HG03354 (cell line): ENCODE results near the gene WNT7B.

Experiments
- ATAC-seq: cut with Tn5 transposase; IDR thresholded peaks from one replicate; pipeline ENCODE4 v1.9.1; 2021; ENCODE audit warnings: mild to moderate bottlenecking; ENCODE audit not compliant: unreplicated experiment, poor library complexity, severe bottlenecking

WNT7B gene

GRCh38 chr22:45917146-45917545 lies 59.8 kb downstream of the WNT7B start:
- ATAC-seq: no peak

GRCh38 chr22:45916515-45916914 lies 60.4 kb downstream of the WNT7B start:
- ATAC-seq: no peak

GRCh38 chr22:45915841-45916240 lies 61.1 kb downstream of the WNT7B start:
- no peak for ATAC-seq

GRCh38 chr22:45915151-45915550 lies 61.8 kb downstream of the WNT7B start:
- ATAC-seq: no peak

- no peak for ATAC-seq
Measured at GRCh38 chr22:45914309-45914708, 62.7 kb downstream of the WNT7B start.

GRCh38 chr22:45912910-45913309 lies 64.1 kb downstream of the WNT7B start:
- ATAC-seq: no peak

- ATAC-seq: no peak
Measured at GRCh38 chr22:45911601-45912271, 65.2 kb downstream of the WNT7B start.

GRCh38 chr22:45910928-45911467 lies 66.0 kb downstream of the WNT7B start:
- ATAC-seq: no peak

- no peak for ATAC-seq
Measured at GRCh38 chr22:45908961-45909360, 68.0 kb downstream of the WNT7B start.

GRCh38 chr22:45907996-45908395 lies 69.0 kb downstream of the WNT7B start:
- no peak for ATAC-seq

- ATAC-seq: no peak
Measured at GRCh38 chr22:45907378-45907777, 69.6 kb downstream of the WNT7B start.

GRCh38 chr22:45906946-45907345 lies 70.0 kb downstream of the WNT7B start:
- no peak for ATAC-seq

GRCh38 chr22:45905924-45906865 lies 70.8 kb downstream of the WNT7B start:
- no peak for ATAC-seq

- no peak for ATAC-seq
Measured at GRCh38 chr22:45905326-45905923, 71.5 kb downstream of the WNT7B start.

GRCh38 chr22:45904236-45904635 lies 72.7 kb downstream of the WNT7B start:
- ATAC-seq: no peak

GRCh38 chr22:45903355-45904135 lies 73.4 kb downstream of the WNT7B start:
- no peak for ATAC-seq

- ATAC-seq: no peak
Measured at GRCh38 chr22:45897736-45898135, 79.2 kb downstream of the WNT7B start.

- no peak for ATAC-seq
Measured at GRCh38 chr22:45896964-45897538, 79.9 kb downstream of the WNT7B start.
